ENCODE results near the gene SLC39A6. TPM values are rescaled to one million over a fixed set of nuclear protein-coding genes. Genes with fewer than 3 reads are reported as not detected.

The SLC39A6 gene
- total and polyA plus RNA-seq, 2 experiments from 2014 or later = 20.8 to 47.3 TPM

GRCh38 chr18:36108196-36108595 lies 20.9 kb downstream of the SLC39A6 start:
- peaks cover 5% of the 10 kb centered on the region; the same call in 2 of the 3 replicates for H3K9me3 Mint-ChIP-seq

More at GRCh38 chr18:36108196-36108595, 20.9 kb downstream of the SLC39A6 start:
- Histone ChIP-seq H3K4me1 (ENCODE audit: insufficient read depth) (no peaks in the 10 kb centered on the region), H3K27ac (ENCODE audit: low read depth) (no peak overlapping the region), H3F3A (replicated peaks; ENCODE audit: low read depth) (no peaks in the 10 kb centered on the region), H3K36me3 (ENCODE audit: insufficient read depth) (peaks cover 17% of the 10 kb centered on the region; the same call in 1 of the 2 replicates), H4K20me1 (replicated peaks; ENCODE audit: insufficient read depth) (no peaks in the 10 kb centered on the region), H3K27me3 (ENCODE audit: insufficient read depth) (no peaks in the 10 kb centered on the region), H3K4me2 (no peak overlapping the region), H3K9me2 (ENCODE audit: insufficient read depth) (no peaks in the 10 kb centered on the region), H3K79me2 (replicated peaks; ENCODE audit: insufficient read depth) (no peaks in the 10 kb centered on the region), H2AFZ (no peak overlapping the region), H3K4me3 (no peak overlapping the region)
- no peak for DNase-seq (ENCODE audit: low spot score)
- Mint-ChIP-seq H3K4me3 (no peak overlapping the region), H3K36me3 (ENCODE audit: low read depth) (peaks cover 32% of the 10 kb centered on the region), H3K27me3 (ENCODE audit: insufficient read depth, low read depth, poor library complexity) (no peaks in the 10 kb centered on the region), H3K27ac (no peak overlapping the region), H3K4me1 (no peaks in the 10 kb centered on the region)
- no peak for ATAC-seq
- TF ChIP-seq ZNF114 (CRISPR knock-in tag; IDR thresholded peaks at IDR 0.05) = no peak
- TF ChIP-seq ZNF462 (CRISPR knock-in tag; IDR thresholded peaks at IDR 0.05) = no peak
- TF ChIP-seq JUNB (IDR thresholded peaks at IDR 0.05; ENCODE audit: unreplicated experiment) = no peak
- TF ChIP-seq EZH2 (IDR thresholded peaks at IDR 0.05; ENCODE audit: low read depth, unreplicated experiment) = no peak
- TF ChIP-seq STAT1 (IDR thresholded peaks at IDR 0.05; ENCODE audit: unreplicated experiment) = no peak
- no peak for TF ChIP-seq ETS1 (IDR thresholded peaks at IDR 0.05)
- no peak for TF ChIP-seq POLR2AphosphoS5 (IDR thresholded peaks at IDR 0.05; ENCODE audit: low read depth)
- TF ChIP-seq CREB1 (CRISPR knock-in tag; IDR thresholded peaks at IDR 0.05; ENCODE audit: low read depth) = no peak
- TF ChIP-seq ZNF331 (CRISPR knock-in tag; IDR thresholded peaks at IDR 0.05; ENCODE audit: low read depth) = no peak
- TF ChIP-seq NANOG (IDR thresholded peaks at IDR 0.05; ENCODE audit: borderline replicate concordance) = no peak
- TF ChIP-seq CTCF (conservative IDR thresholded peaks at IDR 0.05; ENCODE audit: low read depth in 2 of 2) = no peak
- TF ChIP-seq REST (IDR thresholded peaks at IDR 0.05; ENCODE audit: unreplicated experiment) = no peak
- TF ChIP-seq EZH2phosphoT487 (IDR thresholded peaks at IDR 0.05; ENCODE audit: unreplicated experiment) = no peak

Measured in GM23338 (cell line).